Measurements from ENCODE around the gene MARCHF10. TPM values are rescaled to one million over a fixed set of nuclear protein-coding genes. Genes with fewer than 3 reads are reported as not detected.
"Not testable (repeated sequence)": the region's sequence is repeated elsewhere in the genome, so short reads cannot be mapped to it uniquely, and the experiment has no call there.

MARCHF10 gene
- total RNA-seq, 1 donor from 2014 or later = not detected

DNA sequence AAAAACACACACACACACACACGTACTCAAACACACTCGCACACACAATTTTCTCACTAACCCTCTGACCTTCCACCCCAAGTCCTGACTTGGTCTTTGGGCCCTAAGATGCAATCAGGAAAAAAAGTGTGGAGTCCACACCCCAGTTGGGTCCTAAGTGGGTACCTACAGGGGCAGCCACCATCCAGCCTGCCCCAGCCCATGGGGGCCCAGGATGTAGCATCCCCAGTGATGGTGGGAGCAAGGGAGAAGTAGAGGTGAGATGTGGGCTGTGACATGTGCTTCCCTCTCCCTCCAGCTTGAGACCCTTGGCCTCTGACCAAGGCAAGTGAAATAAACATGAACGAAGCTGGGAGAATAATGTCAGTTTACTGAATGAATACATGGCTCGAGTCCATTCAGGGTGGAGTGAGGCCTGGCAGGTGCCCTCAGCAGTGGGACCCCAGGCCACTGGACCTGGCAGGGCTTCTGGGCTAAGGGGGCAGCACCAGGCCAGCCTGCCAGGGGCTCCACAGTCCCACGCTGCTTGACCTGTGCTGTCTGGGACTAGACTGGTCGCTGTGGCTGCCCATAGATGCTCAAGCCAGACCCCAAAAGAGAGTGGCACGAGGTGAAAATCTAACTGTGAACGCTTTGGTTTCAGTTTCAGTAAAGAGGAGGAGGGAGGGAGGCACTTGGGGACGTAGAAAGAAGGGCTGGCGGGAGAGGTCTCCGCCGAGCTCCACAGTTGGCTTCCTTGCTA lies 107.0 kb downstream of the MARCHF10 start:
- peaks cover 17% of the 10 kb centered on the region for H3K4me1 ChIP-seq
- no peaks in the 10 kb centered on the region for H3K27me3 ChIP-seq
- H3K36me3 ChIP-seq = no peaks in the 10 kb centered on the region
- H3K4me3 ChIP-seq = no peak overlapping the region
- no peaks in the 10 kb centered on the region for H3K9me3 ChIP-seq
- DNase-seq (no peak), ATAC-seq (no peak)
- intact Hi-C loops (cut with DNase I) = loop anchor here (10.0 kb wide), 1 partner anchor 274 kb away; no protein-coding TSS in a partner anchor
- H3K27ac ChIP-seq = no peak overlapping the region
- TF ChIP-seq, protein P1, sequence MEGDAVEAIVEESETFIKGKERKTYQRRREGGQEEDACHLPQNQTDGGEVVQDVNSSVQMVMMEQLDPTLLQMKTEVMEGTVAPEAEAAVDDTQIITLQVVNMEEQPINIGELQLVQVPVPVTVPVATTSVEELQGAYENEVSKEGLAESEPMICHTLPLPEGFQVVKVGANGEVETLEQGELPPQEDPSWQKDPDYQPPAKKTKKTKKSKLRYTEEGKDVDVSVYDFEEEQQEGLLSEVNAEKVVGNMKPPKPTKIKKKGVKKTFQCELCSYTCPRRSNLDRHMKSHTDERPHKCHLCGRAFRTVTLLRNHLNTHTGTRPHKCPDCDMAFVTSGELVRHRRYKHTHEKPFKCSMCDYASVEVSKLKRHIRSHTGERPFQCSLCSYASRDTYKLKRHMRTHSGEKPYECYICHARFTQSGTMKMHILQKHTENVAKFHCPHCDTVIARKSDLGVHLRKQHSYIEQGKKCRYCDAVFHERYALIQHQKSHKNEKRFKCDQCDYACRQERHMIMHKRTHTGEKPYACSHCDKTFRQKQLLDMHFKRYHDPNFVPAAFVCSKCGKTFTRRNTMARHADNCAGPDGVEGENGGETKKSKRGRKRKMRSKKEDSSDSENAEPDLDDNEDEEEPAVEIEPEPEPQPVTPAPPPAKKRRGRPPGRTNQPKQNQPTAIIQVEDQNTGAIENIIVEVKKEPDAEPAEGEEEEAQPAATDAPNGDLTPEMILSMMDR (IDR thresholded peaks at IDR 0.05) = no peak

DNA sequence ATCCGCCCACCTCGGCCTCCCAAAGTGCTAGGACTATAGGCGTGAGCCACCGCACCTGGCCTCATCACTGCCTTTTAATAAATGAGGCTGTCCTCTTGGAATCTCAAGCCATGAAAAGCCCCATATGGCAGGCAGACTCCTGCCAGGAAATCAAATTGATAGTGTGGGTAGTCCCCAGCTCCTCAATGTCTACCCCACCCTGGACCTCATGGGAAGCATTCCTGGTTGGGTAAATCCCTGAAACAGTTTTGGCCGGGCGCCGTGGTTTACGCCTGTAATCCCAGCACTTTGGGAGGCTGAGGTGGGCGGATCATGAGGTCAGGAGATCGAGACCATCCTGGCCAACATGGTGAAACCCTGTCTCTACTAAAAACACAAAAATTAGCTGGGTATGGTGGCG lies 109.7 kb downstream of the MARCHF10 start:
- H3K4me1 ChIP-seq; DNase-seq; H3K36me3 ChIP-seq; intact Hi-C loops (cut with DNase I); H3K27ac ChIP-seq; H3K4me3 ChIP-seq; ATAC-seq; H3K27me3 ChIP-seq; H3K9me3 ChIP-seq: not testable (repeated sequence)

DNA sequence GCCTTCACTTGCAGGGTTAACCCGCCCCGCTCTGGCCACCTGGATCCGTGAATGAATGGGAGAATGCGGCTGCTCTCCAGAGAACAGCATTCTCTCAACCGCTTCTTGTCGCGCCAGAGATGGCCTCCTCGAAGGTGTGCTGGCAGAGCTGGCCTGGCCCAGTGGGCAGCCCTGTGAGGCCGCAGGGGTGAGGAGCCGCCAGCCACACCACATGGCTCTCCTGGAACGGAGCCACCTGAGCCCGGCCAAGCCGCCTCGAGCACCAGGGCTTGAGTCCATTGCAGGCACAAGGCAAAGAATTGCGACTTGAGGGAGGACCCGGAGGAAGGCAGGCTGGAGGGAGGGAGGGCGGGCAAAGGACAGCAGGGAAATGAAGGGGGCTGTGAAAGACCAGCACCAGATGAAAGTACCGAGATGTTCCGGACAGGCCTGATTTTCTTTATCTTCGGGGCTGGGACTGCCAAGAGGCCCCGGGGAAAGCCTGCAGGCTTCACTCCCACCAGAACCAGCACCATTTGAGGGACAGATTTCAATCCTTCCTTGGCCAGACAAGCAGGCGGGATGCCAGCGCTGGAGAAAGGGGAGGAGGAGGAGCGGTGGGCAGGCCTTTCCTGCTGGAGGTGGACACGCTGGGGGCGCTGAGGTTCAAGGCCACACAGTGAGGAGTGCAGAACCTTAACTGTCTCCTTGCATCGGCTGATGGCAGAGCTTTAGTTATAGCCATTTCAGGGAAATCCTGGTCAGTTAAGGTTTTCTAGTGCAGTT lies 111.2 kb downstream of the MARCHF10 start:
- TF ChIP-seq, protein P1 (IDR thresholded peaks at IDR 0.05) = no peak
- Histone ChIP-seq H3K4me3 (no peak overlapping the region), H3K4me1 (peaks cover 3% of the 10 kb centered on the region), H3K9me3 (no peaks in the 10 kb centered on the region), H3K36me3 (no peaks in the 10 kb centered on the region), H3K27me3 (no peaks in the 10 kb centered on the region), H3K27ac (no peak overlapping the region)
- DNase-seq = no peak
- ATAC-seq = no peak
- intact Hi-C loops (cut with DNase I) = no loop called here

DNA sequence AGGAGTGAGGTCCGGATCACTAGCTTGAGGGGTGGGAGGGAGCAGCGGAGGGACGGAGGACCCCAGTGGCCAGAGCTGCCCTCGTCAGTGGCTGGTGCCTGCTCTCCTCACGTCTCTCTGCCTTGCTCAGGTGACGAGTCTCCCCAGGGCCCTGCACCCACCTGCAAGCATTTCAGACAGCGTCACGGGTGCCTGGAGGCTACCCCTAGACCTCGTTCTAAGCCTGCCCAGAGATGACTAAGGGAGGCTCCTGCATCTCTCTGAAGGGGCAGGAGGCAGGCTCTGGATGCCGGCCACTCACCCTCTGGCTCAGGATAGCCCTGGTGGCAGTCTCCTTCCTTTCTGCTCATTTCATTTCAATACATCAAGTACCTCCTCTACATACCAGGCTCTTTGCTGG lies 111.9 kb downstream of the MARCHF10 start:
- intact Hi-C loops (cut with DNase I) = no loop called here
- no peak overlapping the region for H3K27ac ChIP-seq
- no peak for DNase-seq

DNA sequence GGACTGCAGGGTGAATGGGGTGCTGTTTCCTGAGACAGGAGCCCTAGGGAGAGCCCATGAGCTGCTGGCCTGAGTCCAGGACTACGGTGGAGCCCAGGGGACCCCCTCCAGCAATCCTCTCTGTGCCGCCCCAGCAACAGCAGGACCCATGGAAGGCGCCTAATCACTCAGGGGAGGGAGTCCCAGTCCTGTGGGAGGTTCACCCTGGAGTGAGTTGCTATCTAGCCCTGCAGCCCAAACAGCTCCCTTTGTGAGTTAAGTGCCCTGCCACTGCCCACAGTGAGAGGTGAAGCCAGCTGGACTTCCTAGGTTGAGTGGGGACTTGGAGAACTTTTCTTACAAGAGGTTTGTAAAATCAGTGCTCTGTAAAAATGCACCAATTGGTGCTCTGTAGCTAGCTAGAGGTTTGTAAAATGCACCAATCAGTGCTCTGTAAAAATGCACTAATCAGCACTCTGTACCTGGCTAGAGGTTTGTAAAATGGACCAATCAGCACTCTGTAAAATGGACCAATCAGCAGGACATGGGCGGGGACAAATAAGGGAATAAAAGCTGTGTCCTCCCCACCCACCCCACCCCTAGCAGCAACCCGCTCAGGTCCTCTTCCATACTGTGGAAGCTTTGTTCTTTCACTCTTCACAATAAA lies 112.9 kb downstream of the MARCHF10 start:
- H3K9me3 ChIP-seq; H3K4me3 ChIP-seq; DNase-seq; ATAC-seq; H3K27ac ChIP-seq; H3K4me1 ChIP-seq; H3K27me3 ChIP-seq; intact Hi-C loops (cut with DNase I); H3K36me3 ChIP-seq: not testable (repeated sequence)

More for the DNA sequence above, 111.9 kb downstream of the MARCHF10 start:
- Histone ChIP-seq H3K4me1 (peaks cover 3% of the 10 kb centered on the region), H3K36me3 (peaks cover under 1% of the 10 kb centered on the region), H3K9me3 (no peaks in the 10 kb centered on the region), H3K27me3 (no peaks in the 10 kb centered on the region), H3K4me3 (no peak overlapping the region)
- ATAC-seq = peak; percentile 4
- TF ChIP-seq, protein P1 (IDR thresholded peaks at IDR 0.05) = no peak

DNA sequence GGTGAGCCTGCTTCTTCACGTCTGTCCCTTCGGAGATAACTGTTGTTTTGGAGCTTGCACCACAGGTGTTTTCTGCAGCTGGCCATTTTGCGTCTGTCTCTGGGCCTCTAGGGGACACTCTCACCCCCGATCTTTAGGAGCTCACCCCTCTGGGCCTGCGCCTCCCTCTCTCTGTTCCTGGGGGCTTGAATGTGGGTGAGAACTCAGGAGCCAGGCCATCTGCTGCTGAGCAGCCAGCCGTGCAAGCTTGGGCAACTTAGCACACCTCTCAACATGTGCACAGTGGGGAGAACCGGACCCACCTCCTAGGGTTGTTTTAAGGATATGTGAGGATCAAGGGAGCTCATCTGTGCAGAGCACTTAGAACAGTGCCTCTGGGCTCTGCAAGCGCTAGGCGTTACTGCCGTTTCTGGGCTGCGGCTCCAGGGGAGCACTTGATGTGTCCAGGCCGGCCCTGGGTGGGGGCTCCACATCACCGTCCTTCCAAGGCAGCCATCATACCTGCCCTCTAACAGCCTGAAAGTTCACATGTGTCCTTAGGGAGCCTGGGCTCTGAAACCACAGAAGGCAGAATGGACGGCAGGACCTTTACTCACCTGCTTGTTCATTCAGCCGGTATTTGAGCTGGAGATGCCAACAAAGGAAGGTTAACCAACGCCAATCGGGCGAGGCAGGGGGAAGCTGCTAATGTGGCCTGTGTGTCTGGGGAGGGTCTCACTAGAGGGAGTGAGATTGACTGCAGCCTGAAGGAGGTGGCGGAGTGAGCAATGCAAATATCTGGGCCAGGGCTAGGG lies 114.3 kb downstream of the MARCHF10 start:
- intact Hi-C loops (cut with DNase I) = no loop called here
- no peaks in the 10 kb centered on the region for H3K9me3 ChIP-seq
- DNase-seq (no peak), ATAC-seq (no peak)
- no peaks in the 10 kb centered on the region for H3K27me3 ChIP-seq
- no peak overlapping the region for H3K4me3 ChIP-seq
- TF ChIP-seq, protein P1 (IDR thresholded peaks at IDR 0.05) = no peak
- peaks cover 3% of the 10 kb centered on the region for H3K4me1 ChIP-seq
- peaks cover 6% of the 10 kb centered on the region for H3K36me3 ChIP-seq
- no peak overlapping the region for H3K27ac ChIP-seq
